ENCODE results near the gene ARL4C.

DNA sequence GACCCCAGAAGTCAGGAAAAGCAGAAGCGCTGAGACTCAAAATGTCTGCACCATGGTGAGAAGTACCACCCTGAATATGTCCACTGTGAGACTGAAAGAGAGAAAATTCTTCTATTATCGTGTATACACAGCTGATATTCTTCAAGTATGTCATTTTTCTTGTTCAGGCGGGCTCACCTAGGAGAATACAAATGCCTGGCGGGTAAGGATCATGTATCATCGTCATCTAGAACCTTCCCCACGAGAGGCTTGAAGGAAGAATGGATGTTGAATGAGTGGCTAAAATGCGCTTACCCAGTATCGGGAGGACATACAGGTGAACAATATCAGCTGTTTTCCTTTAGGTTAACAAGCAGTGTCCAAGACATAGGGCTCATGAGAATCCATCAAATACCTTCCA lies 21.1 kb upstream of the ARL4C start:
- TF ChIP-seq, protein P1, sequence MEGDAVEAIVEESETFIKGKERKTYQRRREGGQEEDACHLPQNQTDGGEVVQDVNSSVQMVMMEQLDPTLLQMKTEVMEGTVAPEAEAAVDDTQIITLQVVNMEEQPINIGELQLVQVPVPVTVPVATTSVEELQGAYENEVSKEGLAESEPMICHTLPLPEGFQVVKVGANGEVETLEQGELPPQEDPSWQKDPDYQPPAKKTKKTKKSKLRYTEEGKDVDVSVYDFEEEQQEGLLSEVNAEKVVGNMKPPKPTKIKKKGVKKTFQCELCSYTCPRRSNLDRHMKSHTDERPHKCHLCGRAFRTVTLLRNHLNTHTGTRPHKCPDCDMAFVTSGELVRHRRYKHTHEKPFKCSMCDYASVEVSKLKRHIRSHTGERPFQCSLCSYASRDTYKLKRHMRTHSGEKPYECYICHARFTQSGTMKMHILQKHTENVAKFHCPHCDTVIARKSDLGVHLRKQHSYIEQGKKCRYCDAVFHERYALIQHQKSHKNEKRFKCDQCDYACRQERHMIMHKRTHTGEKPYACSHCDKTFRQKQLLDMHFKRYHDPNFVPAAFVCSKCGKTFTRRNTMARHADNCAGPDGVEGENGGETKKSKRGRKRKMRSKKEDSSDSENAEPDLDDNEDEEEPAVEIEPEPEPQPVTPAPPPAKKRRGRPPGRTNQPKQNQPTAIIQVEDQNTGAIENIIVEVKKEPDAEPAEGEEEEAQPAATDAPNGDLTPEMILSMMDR (IDR thresholded peaks at IDR 0.05) = no peak
- no peak for TF ChIP-seq EP300 (IDR thresholded peaks at IDR 0.05)

Data from ovary (tissue), 3 donors.